Hepatocyte (in vitro differentiated cells): ENCODE measurements around the gene HOXD9.
A peak's percentile ranks its signal among the peaks of the same experiment; 100 is the strongest.

Experiments used
- EZH2 ChIP-seq: fragments of 200-600 bp; sonication (generic); IDR thresholded peaks from 2 replicates; pipeline ENCODE4 v1.6.1; 2016; ENCODE audit warnings: antibody characterized with exemption, mild to moderate bottlenecking, borderline replicate concordance
- EZH2phosphoT487 ChIP-seq: fragments of 200-600 bp; sonication (generic); IDR thresholded peaks from one replicate; pipeline ENCODE4 v1.6.1; 2018; ENCODE audit warnings: antibody characterized with exemption, mild to moderate bottlenecking, low read depth, moderate library complexity; ENCODE audit not compliant: unreplicated experiment, severe bottlenecking
- TF ChIP-seq, protein P1 (sequence below): fragments of 200-600 bp; sonication (generic); IDR thresholded peaks from 2 replicates; pipeline ENCODE4 v1.5.1; 2016; ENCODE audit warnings: antibody characterized with exemption, mild to moderate bottlenecking; ENCODE audit not compliant: poor library complexity

- TF ChIP-seq, protein P1, sequence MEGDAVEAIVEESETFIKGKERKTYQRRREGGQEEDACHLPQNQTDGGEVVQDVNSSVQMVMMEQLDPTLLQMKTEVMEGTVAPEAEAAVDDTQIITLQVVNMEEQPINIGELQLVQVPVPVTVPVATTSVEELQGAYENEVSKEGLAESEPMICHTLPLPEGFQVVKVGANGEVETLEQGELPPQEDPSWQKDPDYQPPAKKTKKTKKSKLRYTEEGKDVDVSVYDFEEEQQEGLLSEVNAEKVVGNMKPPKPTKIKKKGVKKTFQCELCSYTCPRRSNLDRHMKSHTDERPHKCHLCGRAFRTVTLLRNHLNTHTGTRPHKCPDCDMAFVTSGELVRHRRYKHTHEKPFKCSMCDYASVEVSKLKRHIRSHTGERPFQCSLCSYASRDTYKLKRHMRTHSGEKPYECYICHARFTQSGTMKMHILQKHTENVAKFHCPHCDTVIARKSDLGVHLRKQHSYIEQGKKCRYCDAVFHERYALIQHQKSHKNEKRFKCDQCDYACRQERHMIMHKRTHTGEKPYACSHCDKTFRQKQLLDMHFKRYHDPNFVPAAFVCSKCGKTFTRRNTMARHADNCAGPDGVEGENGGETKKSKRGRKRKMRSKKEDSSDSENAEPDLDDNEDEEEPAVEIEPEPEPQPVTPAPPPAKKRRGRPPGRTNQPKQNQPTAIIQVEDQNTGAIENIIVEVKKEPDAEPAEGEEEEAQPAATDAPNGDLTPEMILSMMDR = no peak
- TF ChIP-seq EZH2 = peak; percentile 80
- TF ChIP-seq EZH2phosphoT487 = peak; percentile 68
These were observed 37.9 kb upstream of the HOXD9 start for GRCh38 chr2:176084611-176085119.
